K562 (cell line): ENCODE data around the gene STAT4. TPM values are rescaled to one million over a fixed set of nuclear protein-coding genes. Genes with fewer than 3 reads are reported as not detected.

Experiments used
- ATAC-seq: fragments of 200-7000 bp; cut with Tn5 transposase; 3 replicates; pipeline ENCODE4 v1.9.1; 2020; ENCODE audit warnings: moderate library complexity
- BruUV-seq: library from RNA; stranded (reverse); fragments of 400-500 nt; replicated peaks from 2 replicates; lab custom pipeline; 2021; lab: Mats Ljungman, UMichigan
- CTCF ChIA-PET: fragments of 300-600 bp; formaldehyde crosslinking; extraction: SDS; loops from one replicate; lab custom pipeline; 2021; ENCODE audit warnings: low intra/inter-chr PET ratio; lab: Yijun Ruan, JAX
- POLR2A ChIA-PET: fragments of 300-600, 350-650 bp; sonication (Branson Sonifier 250); formaldehyde crosslinking; extraction: SDS; loops from one replicate; lab custom pipeline; 2021; ENCODE audit warnings: antibody characterized with exemption, inconsistent platforms; lab: Yijun Ruan, JAX
- DNase-seq, 4 experiments: peaks; one replicate each; pipeline versions ENCODE4 v3.0.0 to v3.0.0-alpha.2; 2011 to 2018; ENCODE audit warnings: low spot score in 3 of 4, mixed read lengths in 3 of 4; ENCODE audit errors: extremely low read depth in 1 of 4
- FAIRE-seq: peaks from 2 replicates; lab custom pipeline; 2011; peaks lifted over from hg19 to GRCh38; lab: Jason Lieb, UNC
- H2AFZ ChIP-seq: 2 replicates; pipeline ENCODE4 v1.6.0; 2011; ENCODE audit warnings: low read depth, low read length, control low read depth, inconsistent platforms
- H3K27ac ChIP-seq: fragments of 200-600 bp; 3 replicates; pipeline ENCODE4 v1.8.0; 2011; ENCODE audit warnings: low read depth, mild to moderate bottlenecking, control low read depth, inconsistent platforms, low read length, moderate library complexity, mixed read lengths; ENCODE audit errors: extremely low read depth
- H3K27me3 ChIP-seq, 2 experiments: fragments of 300-600 bp in 1 of 2; 2 replicates in 1 of 2; 3 replicates in 1 of 2; pipeline versions ENCODE4 v1.6.0 to v1.8.0; 2011; ENCODE audit warnings: inconsistent platforms in 2 of 2, low read length in 2 of 2, mild to moderate bottlenecking in 1 of 2, mixed read lengths in 1 of 2, moderate library complexity in 1 of 2; ENCODE audit not compliant: control insufficient read depth in 2 of 2, insufficient read depth in 2 of 2
- H3K36me3 ChIP-seq: fragments of 300-600 bp; 3 replicates; pipeline ENCODE4 v1.8.0; 2011; ENCODE audit warnings: mild to moderate bottlenecking, low read length, inconsistent platforms; ENCODE audit not compliant: control insufficient read depth, insufficient read depth
- H3K4me1 ChIP-seq, 2 experiments: fragments of 200-600 bp in 1 of 2; replicated peaks in 1 of 2; 2 replicates in 1 of 2; 3 replicates in 1 of 2; pipeline versions ENCODE4 v1.5.1 to v1.8.0; 2011; ENCODE audit warnings: inconsistent platforms in 2 of 2, low read length in 2 of 2, mild to moderate bottlenecking in 1 of 2, mixed read lengths in 1 of 2, moderate library complexity in 1 of 2; ENCODE audit not compliant: control insufficient read depth in 2 of 2, insufficient read depth in 2 of 2
- H3K4me2 ChIP-seq: 2 replicates; pipeline ENCODE4 v1.6.1; 2011; ENCODE audit warnings: low read length, control low read depth, inconsistent platforms, mixed read lengths; ENCODE audit not compliant: insufficient read depth
- H3K4me3 ChIP-seq: fragments of 200-600 bp; sonication (generic), shearing (Covaris generic); 2 replicates; pipeline ENCODE4 v1.5.1; 2016; ENCODE audit warnings: control low read depth, inconsistent platforms
- H3K79me2 ChIP-seq: fragments of 200-600 bp; 3 replicates; pipeline ENCODE4 v1.8.0; 2011; ENCODE audit warnings: low read length, inconsistent platforms; ENCODE audit not compliant: control insufficient read depth, insufficient read depth
- H3K9ac ChIP-seq, 2 experiments: 2 replicates each; pipeline versions ENCODE4 v1.6.0 to v1.6.1; 2011; ENCODE audit warnings: low read depth in 2 of 2, low read length in 2 of 2, control low read depth in 1 of 2, inconsistent platforms in 1 of 2, mild to moderate bottlenecking in 1 of 2, mixed read lengths in 1 of 2; ENCODE audit not compliant: insufficient read depth in 1 of 2
- H3K9me1 ChIP-seq: one replicate; pipeline ENCODE4 v1.6.0; 2011; ENCODE audit warnings: inconsistent platforms, mild to moderate bottlenecking, low read length, moderate library complexity; ENCODE audit not compliant: control insufficient read depth, insufficient read depth
- H3K9me3 ChIP-seq: replicated peaks from 2 replicates; pipeline ENCODE4 v1.5.1; 2011; ENCODE audit warnings: low read depth, low read length, inconsistent platforms; ENCODE audit not compliant: control insufficient read depth, insufficient read depth
- H4K20me1 ChIP-seq: replicated peaks from 2 replicates; pipeline ENCODE4 v1.6.1; 2011; ENCODE audit warnings: low read length, inconsistent platforms, mixed read lengths; ENCODE audit not compliant: control insufficient read depth, insufficient read depth
- NFIC ChIP-seq: fragments of 450-650 bp; IDR thresholded peaks from 2 replicates; pipeline ENCODE4 v1.6.1; 2017; ENCODE audit warnings: mild to moderate bottlenecking, inconsistent platforms
- ZBTB43 ChIP-seq: sonication (generic); formaldehyde crosslinking; IDR thresholded peaks from 2 replicates; pipeline ENCODE4 v1.8.0; 2023; ENCODE audit warnings: mild to moderate bottlenecking, missing genetic modification reagents
- whole genome bisulfite sequencing: fragments of 100-300 bp; shearing (Covaris generic); methylation state at CpG from one replicate; pipeline ENCODE4 v1.1.6; 2016; ENCODE audit warnings: low coverage, mixed read lengths; ENCODE audit not compliant: insufficient coverage; ENCODE audit errors: missing lambda C conversion rate; 5-methylcytosine and 5-hydroxymethylcytosine counted together
- in situ Hi-C: fragments of 300-500 bp; cut with MboI; formaldehyde crosslinking; loops from 4 replicates; pipeline ENCODE4 v1.15.0; 2018; ENCODE audit warnings: inconsistent platforms, mixed read lengths
- intact Hi-C: fragments of 100-400 bp; cut with micrococcal nuclease; formaldehyde crosslinking; loops from 2 replicates; pipeline ENCODE4 v1.14.2; 2022
- polyA plus RNA-seq, 8 experiments: library from polyadenylated mRNA; depleted of rRNA in 4 of 8; stranded (reverse) in 5 of 8; unstranded in 3 of 8; fragments of >200 nt; fragmentation: Nextera tagmentation in 2 of 8; fragmentation: Illumina TruSeq in 1 of 8; extraction: Ambion mirVana in 2 of 8; extraction: Trizol in 1 of 8; gene quantifications; 2 replicates each; pipeline versions ENCODE4 v1.2.1 to v1.2.3, GENCODE V29; 2011 to 2014; ENCODE audit warnings: inconsistent platforms in 1 of 8, missing spikeins in 1 of 8
- total RNA-seq, 7 experiments: library from RNA; depleted of rRNA in 6 of 7; stranded (reverse); fragments of >200 nt in 6 of 7; fragmentation: Illumina TruSeq in 2 of 7; extraction: Trizol in 2 of 7; gene quantifications; 2 replicates each; pipeline versions ENCODE4 v1.2.1 to v1.2.3, GENCODE V29; 2011 to 2021; ENCODE audit warnings: low replicate concordance in 1 of 7

The STAT4 gene
- total and polyA plus RNA-seq, 9 of the 15 experiments (the other 6 are each of a cell fraction or from before 2014, with no cell fraction given) = 0.01 to 0.06 (median 0.03) TPM; not detected in 6

- H3K9ac ChIP-seq = no peak overlapping the region
- no peaks in the 10 kb centered on the region for H3K9me3 ChIP-seq
- ATAC-seq (no peak), DNase-seq (no peak), FAIRE-seq (no peak)
- no peaks in the 10 kb centered on the region for H3K9me1 ChIP-seq
- in situ Hi-C loops = no loop called here
- no peak overlapping the region for H3K4me3 ChIP-seq
- BruUV-seq = no TSS peak
- H2AFZ ChIP-seq = no peak overlapping the region
- TF ChIP-seq NFIC = 0 out of 2 replicates have a peak, but pooled peaks have one; percentile 7
- no peak for TF ChIP-seq ZBTB43
- TF ChIP-seq, all 486 proteins: peak for 1
- no peak overlapping the region for H3K27ac ChIP-seq
- H3K36me3 ChIP-seq = no peaks in the 10 kb centered on the region
- no peaks in the 10 kb centered on the region for H3K4me1 ChIP-seq
- ChIA-PET CTCF (no interaction called here), POLR2A (interaction anchor here (1.3 kb wide), 1 partner anchor 12 kb away, joined by 3 read pairs; no protein-coding TSS in a partner anchor)
- no peak overlapping the region for H3K4me2 ChIP-seq
- intact Hi-C loops = no loop called here
- H4K20me1 ChIP-seq = no peaks in the 10 kb centered on the region
- no peaks in the 10 kb centered on the region for H3K27me3 ChIP-seq
- H3K79me2 ChIP-seq = no peaks in the 10 kb centered on the region
- 1% methylated on average over 8 of the region's 8 CpGs for WGBS
Measured at GRCh38 chr2:191178806-191179514, 28.2 kb upstream of the STAT4 start.
